Ramos (cell line): ENCODE data around the gene EHD2.
"Not testable (repeated sequence)": the region's sequence is repeated elsewhere in the genome, so short reads cannot be mapped to it uniquely, and the experiment has no call there.

Source experiments
- in situ Hi-C: fragments of 300-500 bp; cut with MboI; formaldehyde crosslinking; loops from one replicate; pipeline ENCODE4 v1.14.3; 2022; ENCODE audit warnings: low sequenced_read_pairs; ENCODE audit not compliant: unreplicated experiment

The EHD2 gene

GRCh38 chr19:47762151-47762550 is 48.9 kb downstream of the EHD2 start:
- in situ Hi-C loops: no loop called here

- in situ Hi-C loops: no loop called here
Measured at GRCh38 chr19:47762615-47763308, 49.5 kb downstream of the EHD2 start.

- in situ Hi-C loops: not testable (repeated sequence)
Measured at GRCh38 chr19:47764705-47765104, 51.5 kb downstream of the EHD2 start.

- in situ Hi-C loops: no loop called here
Measured at GRCh38 chr19:47765523-47766358, 52.5 kb downstream of the EHD2 start.

- in situ Hi-C loops: no loop called here
Measured at GRCh38 chr19:47766359-47766620, 53.1 kb downstream of the EHD2 start.

GRCh38 chr19:47766670-47767069 is 53.4 kb downstream of the EHD2 start:
- in situ Hi-C loops: no loop called here

- in situ Hi-C loops: no loop called here
Measured at GRCh38 chr19:47767349-47767748, 54.1 kb downstream of the EHD2 start.

- in situ Hi-C loops: no loop called here
Measured at GRCh38 chr19:47768604-47769003, 55.4 kb downstream of the EHD2 start.

- in situ Hi-C loops: no loop called here
Measured at GRCh38 chr19:47769534-47769933, 56.3 kb downstream of the EHD2 start.

GRCh38 chr19:47771291-47771690 is 58.1 kb downstream of the EHD2 start:
- in situ Hi-C loops: not testable (repeated sequence)

GRCh38 chr19:47776568-47776967 is 63.3 kb downstream of the EHD2 start:
- in situ Hi-C loops: no loop called here

- in situ Hi-C loops: not testable (repeated sequence)
Measured at GRCh38 chr19:47777245-47778048, 64.2 kb downstream of the EHD2 start.

GRCh38 chr19:47778049-47778953 is 65.1 kb downstream of the EHD2 start, which contains the start of gene SELENOW:
Gene SELENOW (plus strand): TSS chr19:47778703. CDS start chr19:47778786, 83 bp downstream.
- in situ Hi-C loops: no loop called here

- in situ Hi-C loops: no loop called here
Measured at GRCh38 chr19:47778954-47779351, 65.7 kb downstream of the EHD2 start.

GRCh38 chr19:47779524-47780214 is 66.4 kb downstream of the EHD2 start:
- in situ Hi-C loops: no loop called here

GRCh38 chr19:47780215-47780551 is 67.0 kb downstream of the EHD2 start:
- in situ Hi-C loops: no loop called here

GRCh38 chr19:47781590-47782262 is 68.5 kb downstream of the EHD2 start:
- in situ Hi-C loops: no loop called here

- in situ Hi-C loops: no loop called here
Measured at GRCh38 chr19:47786566-47786965, 73.3 kb downstream of the EHD2 start.

GRCh38 chr19:47787307-47787706 is 74.1 kb downstream of the EHD2 start:
- in situ Hi-C loops: not testable (repeated sequence)
